ENCODE measurements around the gene MOB3C. TPM values are rescaled to one million over a fixed set of nuclear protein-coding genes. Genes with fewer than 3 reads are reported as not detected.

Gene MOB3C
- total RNA-seq, 1 experiment from 2014 or later, result 4.5 TPM

- no peak for DNase-seq (ENCODE audit: low read depth)
Observed at GRCh38 chr1:46639547-46639946, 22.9 kb upstream of the MOB3C start.

- no peak for DNase-seq (ENCODE audit: low read depth)
Observed at GRCh38 chr1:46638921-46639320, 22.3 kb upstream of the MOB3C start.

GRCh38 chr1:46637444-46638083 lies 21.0 kb upstream of the MOB3C start:
- no peak for DNase-seq (ENCODE audit: low read depth)

GRCh38 chr1:46635205-46635604 lies 18.6 kb upstream of the MOB3C start:
- no peak for DNase-seq (ENCODE audit: low read depth)

- no peak for DNase-seq (ENCODE audit: low read depth)
Observed at GRCh38 chr1:46630719-46631118, 14.1 kb upstream of the MOB3C start.

- DNase-seq (ENCODE audit: low read depth), result no peak
Observed at GRCh38 chr1:46623743-46624644, 7.4 kb upstream of the MOB3C start.

- peak; percentile 49 for DNase-seq (ENCODE audit: low read depth)
Observed at GRCh38 chr1:46622344-46622743, 5.7 kb upstream of the MOB3C start.

- peak; percentile 50 for DNase-seq (ENCODE audit: low read depth)
Observed at GRCh38 chr1:46621930-46622329, 5.3 kb upstream of the MOB3C start.

- DNase-seq (ENCODE audit: low read depth), result no peak
Observed at GRCh38 chr1:46619656-46620258, 3.1 kb upstream of the MOB3C start.

GRCh38 chr1:46618754-46619415 lies 2.3 kb upstream of the MOB3C start:
- no peak for DNase-seq (ENCODE audit: low read depth)

- DNase-seq (ENCODE audit: low read depth), result no peak
Observed at GRCh38 chr1:46617833-46618232, 1.2 kb upstream of the MOB3C start.

GRCh38 chr1:46617108-46617800 lies 643 bp upstream of the MOB3C start:
- DNase-seq (ENCODE audit: low read depth), result no peak

GRCh38 chr1:46615735-46616134 lies 876 bp downstream of the MOB3C start:
- DNase-seq (ENCODE audit: low read depth), result no peak

- DNase-seq (ENCODE audit: low read depth), result no peak
Observed at GRCh38 chr1:46615088-46615487, 1.5 kb downstream of the MOB3C start.

GRCh38 chr1:46614604-46614984 lies 2.0 kb downstream of the MOB3C start:
- no peak for DNase-seq (ENCODE audit: low read depth)

- DNase-seq (ENCODE audit: low read depth), result no peak
Observed at GRCh38 chr1:46613661-46614603, 2.7 kb downstream of the MOB3C start.

- no peak for DNase-seq (ENCODE audit: low read depth)
Observed at GRCh38 chr1:46612937-46613660, 3.5 kb downstream of the MOB3C start.

- DNase-seq (ENCODE audit: low read depth), result peak; percentile 79
Observed at GRCh38 chr1:46611691-46612221, 4.9 kb downstream of the MOB3C start.
